Measurements from ENCODE around the gene UGGT2.

DNA sequence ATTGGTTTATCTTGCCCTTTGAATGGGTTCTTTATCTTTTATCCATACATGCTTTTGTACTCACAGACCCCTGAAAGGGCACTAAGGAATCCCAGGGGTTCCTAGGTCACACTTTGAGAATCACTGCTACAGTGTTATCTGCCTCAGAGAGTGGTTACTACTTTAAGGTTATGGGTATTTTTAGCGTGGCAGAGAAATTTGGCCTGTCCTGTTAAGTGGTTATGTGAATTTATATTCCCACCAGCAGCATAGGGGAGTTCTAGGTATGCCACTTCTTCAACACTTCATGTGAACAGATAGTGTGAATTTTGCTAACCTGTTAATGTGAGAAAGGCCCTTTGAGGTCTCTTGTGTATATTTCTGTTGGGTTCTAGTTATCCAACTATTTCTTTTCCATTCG lies 300.5 kb downstream of the UGGT2 start:
- TF ChIP-seq, protein P1, sequence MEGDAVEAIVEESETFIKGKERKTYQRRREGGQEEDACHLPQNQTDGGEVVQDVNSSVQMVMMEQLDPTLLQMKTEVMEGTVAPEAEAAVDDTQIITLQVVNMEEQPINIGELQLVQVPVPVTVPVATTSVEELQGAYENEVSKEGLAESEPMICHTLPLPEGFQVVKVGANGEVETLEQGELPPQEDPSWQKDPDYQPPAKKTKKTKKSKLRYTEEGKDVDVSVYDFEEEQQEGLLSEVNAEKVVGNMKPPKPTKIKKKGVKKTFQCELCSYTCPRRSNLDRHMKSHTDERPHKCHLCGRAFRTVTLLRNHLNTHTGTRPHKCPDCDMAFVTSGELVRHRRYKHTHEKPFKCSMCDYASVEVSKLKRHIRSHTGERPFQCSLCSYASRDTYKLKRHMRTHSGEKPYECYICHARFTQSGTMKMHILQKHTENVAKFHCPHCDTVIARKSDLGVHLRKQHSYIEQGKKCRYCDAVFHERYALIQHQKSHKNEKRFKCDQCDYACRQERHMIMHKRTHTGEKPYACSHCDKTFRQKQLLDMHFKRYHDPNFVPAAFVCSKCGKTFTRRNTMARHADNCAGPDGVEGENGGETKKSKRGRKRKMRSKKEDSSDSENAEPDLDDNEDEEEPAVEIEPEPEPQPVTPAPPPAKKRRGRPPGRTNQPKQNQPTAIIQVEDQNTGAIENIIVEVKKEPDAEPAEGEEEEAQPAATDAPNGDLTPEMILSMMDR (IDR thresholded peaks at IDR 0.05): no peak
- no peak for TF ChIP-seq POLR2A (IDR thresholded peaks at IDR 0.05)

Data from thyroid gland (tissue), 4 donors.